ENCODE results near the gene USP40.

USP40 gene

DNA sequence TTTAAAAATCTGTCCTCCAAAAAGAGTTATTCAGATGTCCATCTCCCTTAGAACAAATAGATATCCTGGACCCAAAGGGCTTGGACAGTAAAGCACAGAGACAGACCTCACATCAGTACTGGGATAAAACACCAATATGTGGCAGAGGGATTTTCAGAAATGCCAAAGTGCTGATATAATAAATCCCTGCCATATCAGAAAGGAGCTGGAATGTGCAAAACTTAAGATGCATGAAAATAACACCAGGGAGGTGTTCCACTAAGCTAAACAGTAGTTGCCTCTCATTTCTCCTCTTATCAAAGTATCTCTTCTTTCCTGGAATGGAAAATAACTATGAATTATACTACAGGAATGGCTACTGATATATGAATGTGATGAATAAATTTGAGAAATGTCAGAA lies 13.2 kb downstream of the USP40 start:
- TF ChIP-seq, protein P1, sequence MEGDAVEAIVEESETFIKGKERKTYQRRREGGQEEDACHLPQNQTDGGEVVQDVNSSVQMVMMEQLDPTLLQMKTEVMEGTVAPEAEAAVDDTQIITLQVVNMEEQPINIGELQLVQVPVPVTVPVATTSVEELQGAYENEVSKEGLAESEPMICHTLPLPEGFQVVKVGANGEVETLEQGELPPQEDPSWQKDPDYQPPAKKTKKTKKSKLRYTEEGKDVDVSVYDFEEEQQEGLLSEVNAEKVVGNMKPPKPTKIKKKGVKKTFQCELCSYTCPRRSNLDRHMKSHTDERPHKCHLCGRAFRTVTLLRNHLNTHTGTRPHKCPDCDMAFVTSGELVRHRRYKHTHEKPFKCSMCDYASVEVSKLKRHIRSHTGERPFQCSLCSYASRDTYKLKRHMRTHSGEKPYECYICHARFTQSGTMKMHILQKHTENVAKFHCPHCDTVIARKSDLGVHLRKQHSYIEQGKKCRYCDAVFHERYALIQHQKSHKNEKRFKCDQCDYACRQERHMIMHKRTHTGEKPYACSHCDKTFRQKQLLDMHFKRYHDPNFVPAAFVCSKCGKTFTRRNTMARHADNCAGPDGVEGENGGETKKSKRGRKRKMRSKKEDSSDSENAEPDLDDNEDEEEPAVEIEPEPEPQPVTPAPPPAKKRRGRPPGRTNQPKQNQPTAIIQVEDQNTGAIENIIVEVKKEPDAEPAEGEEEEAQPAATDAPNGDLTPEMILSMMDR (IDR thresholded peaks at IDR 0.05; ENCODE audit: low read length, missing control alignments) = no peak
- DNase-seq (ENCODE audit: low read depth) = peak; percentile 3
- no peak overlapping the region for H3K4me3 ChIP-seq (replicated peaks; ENCODE audit: low read depth, low read length)

DNA sequence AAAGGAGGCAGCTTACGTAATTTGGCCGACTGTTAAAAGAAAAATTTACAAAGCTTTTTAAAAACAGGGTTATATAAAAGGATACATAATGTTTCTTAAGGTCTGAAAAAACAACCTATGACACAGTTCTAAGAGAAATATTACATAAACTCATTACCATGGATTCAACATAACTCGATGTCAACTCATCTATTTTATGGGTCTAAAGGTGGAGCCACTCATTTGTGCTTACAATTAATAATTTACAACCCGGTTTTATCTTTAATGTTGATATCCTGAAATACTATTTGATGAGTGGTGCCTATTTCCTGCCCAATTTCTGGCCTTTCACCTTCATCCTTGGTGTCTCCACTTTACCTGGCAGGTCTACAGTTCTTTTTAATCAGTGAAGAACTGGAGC lies 15.1 kb downstream of the USP40 start:
- TF ChIP-seq, protein P1 (IDR thresholded peaks at IDR 0.05; ENCODE audit: low read length, missing control alignments) = no peak
- no peak for DNase-seq (ENCODE audit: low read depth)
- no peak overlapping the region for H3K4me3 ChIP-seq (replicated peaks; ENCODE audit: low read depth, low read length)

DNA sequence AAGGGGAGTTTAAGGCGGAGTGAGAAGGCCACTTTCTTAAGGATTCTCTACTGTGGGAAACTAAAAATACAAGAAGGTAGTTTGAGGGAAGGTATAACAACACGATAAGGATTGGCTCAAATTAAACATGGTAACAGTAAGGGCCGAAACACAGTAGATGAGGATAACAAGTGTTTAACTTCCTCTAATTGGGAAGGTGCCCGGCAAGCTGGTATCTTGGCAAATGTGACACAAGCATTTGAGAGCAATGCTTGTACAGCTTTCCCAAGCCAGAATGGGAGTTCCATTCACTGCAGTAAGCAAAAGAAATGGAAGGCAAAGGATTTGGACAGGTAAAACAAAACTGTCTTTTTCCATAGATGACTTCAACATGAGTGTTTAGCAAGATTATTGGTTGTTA lies 19.8 kb downstream of the USP40 start:
- H3K4me3 ChIP-seq (replicated peaks; ENCODE audit: low read depth, low read length) = no peak overlapping the region
- DNase-seq (ENCODE audit: low read depth) = no peak
- TF ChIP-seq, protein P1 (IDR thresholded peaks at IDR 0.05; ENCODE audit: low read length, missing control alignments) = no peak

DNA sequence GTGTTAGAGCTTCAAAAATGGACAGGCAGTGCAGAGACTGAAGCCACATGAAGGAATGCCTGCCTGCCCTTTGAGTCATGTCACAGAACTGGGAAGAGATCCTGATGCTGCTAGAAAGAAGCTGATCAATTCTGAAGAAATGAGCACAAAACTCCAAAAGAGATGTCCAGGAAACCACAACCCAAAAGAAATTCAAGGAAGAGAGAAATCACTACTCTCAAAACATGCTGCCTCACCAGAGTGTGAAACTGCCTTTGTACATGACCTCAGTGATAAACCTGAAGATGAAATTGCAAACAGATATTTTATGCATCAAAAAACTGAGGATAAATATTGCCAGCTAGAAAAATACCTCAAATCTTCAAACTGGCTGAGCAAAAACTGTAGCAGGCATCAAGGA lies 20.5 kb downstream of the USP40 start:
- no peak for DNase-seq (ENCODE audit: low read depth)
- TF ChIP-seq, protein P1 (IDR thresholded peaks at IDR 0.05; ENCODE audit: low read length, missing control alignments) = no peak
- H3K4me3 ChIP-seq (replicated peaks; ENCODE audit: low read depth, low read length) = no peak overlapping the region

DNA sequence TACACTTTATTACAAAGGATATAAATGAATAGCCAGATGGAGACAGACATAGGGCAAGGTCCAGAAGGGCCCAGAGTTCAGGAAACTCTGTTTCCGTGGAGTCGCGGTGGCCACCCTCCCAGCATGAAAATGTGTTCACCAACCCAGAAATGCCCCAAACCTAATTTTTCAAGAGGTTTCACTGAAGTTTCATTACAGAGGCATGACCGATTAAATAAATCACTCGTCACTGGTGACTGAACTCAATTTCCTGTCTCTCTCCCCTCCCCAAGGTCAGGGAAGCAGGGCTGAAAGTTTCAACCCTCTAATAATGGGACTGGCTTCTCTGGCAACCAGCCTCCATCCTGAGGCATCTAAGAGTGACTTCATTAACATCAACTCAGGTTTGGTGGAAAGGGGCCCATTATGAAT lies 22.4 kb downstream of the USP40 start:
- peak; percentile 36 for DNase-seq (ENCODE audit: low read depth)

DNA sequence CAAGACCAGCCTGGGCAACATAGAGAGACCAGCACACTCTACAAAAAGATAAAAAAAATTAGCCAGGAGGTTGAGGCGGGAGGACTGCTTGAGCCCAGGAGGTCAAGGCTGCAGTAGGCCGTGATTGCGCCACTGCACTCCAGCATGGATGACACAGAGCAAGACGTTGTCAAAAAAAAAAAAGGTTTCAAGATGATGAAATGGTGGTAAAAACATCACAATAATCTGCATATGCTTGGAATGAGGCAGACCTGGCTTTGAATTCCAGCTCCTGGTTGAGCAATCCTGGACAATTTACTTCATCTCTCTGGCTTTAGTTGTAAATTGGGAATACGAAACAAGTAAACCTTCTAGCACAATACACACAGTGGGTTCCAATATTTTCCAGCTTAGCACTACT lies 24.1 kb downstream of the USP40 start:
- DNase-seq (ENCODE audit: low read depth) = peak; percentile 95
- TF ChIP-seq, protein P1 (IDR thresholded peaks at IDR 0.05; ENCODE audit: low read length, missing control alignments) = no peak
- no peak overlapping the region for H3K4me3 ChIP-seq (replicated peaks; ENCODE audit: low read depth, low read length)

More for the DNA sequence above, 22.4 kb downstream of the USP40 start:
- H3K4me3 ChIP-seq (replicated peaks; ENCODE audit: low read depth, low read length) = no peak overlapping the region
- TF ChIP-seq, protein P1 (IDR thresholded peaks at IDR 0.05; ENCODE audit: low read length, missing control alignments) = no peak

DNA sequence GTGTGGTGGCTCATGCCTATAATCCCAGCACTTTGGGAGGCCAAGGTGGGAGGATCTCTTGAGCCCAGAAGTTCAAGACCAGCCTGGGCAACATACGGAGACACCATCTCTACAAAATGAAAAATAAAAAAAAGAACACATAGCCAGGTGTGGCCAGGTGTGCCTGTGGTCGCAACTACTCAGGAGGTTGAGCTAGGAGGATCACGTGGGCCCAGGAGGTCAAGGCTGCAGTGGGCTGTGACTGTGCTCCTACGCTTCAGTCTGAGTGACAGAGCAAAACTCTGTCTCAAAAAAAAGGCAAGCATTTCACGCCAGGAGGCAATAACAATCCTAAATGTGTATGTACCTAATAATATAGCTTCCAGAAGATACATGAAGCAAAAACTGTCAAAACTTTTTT lies 27.8 kb downstream of the USP40 start:
- H3K4me3 ChIP-seq (replicated peaks; ENCODE audit: low read depth, low read length) = no peak overlapping the region
- TF ChIP-seq, protein P1 (IDR thresholded peaks at IDR 0.05; ENCODE audit: low read length, missing control alignments) = no peak
- DNase-seq (ENCODE audit: low read depth) = no peak

All from fibroblast of pulmonary artery (primary cell).